ENCODE data around the gene LOXHD1.

The LOXHD1 gene, protein sequence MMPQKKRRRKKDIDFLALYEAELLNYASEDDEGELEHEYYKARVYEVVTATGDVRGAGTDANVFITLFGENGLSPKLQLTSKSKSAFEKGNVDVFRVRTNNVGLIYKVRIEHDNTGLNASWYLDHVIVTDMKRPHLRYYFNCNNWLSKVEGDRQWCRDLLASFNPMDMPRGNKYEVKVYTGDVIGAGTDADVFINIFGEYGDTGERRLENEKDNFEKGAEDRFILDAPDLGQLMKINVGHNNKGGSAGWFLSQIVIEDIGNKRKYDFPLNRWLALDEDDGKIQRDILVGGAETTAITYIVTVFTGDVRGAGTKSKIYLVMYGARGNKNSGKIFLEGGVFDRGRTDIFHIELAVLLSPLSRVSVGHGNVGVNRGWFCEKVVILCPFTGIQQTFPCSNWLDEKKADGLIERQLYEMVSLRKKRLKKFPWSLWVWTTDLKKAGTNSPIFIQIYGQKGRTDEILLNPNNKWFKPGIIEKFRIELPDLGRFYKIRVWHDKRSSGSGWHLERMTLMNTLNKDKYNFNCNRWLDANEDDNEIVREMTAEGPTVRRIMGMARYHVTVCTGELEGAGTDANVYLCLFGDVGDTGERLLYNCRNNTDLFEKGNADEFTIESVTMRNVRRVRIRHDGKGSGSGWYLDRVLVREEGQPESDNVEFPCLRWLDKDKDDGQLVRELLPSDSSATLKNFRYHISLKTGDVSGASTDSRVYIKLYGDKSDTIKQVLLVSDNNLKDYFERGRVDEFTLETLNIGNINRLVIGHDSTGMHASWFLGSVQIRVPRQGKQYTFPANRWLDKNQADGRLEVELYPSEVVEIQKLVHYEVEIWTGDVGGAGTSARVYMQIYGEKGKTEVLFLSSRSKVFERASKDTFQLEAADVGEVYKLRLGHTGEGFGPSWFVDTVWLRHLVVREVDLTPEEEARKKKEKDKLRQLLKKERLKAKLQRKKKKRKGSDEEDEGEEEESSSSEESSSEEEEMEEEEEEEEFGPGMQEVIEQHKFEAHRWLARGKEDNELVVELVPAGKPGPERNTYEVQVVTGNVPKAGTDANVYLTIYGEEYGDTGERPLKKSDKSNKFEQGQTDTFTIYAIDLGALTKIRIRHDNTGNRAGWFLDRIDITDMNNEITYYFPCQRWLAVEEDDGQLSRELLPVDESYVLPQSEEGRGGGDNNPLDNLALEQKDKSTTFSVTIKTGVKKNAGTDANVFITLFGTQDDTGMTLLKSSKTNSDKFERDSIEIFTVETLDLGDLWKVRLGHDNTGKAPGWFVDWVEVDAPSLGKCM (N-terminal part only)

GRCh38 chr18:46657115-46657955, at the start of gene LOXHD1:
Gene LOXHD1 (minus strand): TSS chr18:46657220. CDS start chr18:46657033, 187 bp downstream.
- no peak for DNase-seq

DNA sequence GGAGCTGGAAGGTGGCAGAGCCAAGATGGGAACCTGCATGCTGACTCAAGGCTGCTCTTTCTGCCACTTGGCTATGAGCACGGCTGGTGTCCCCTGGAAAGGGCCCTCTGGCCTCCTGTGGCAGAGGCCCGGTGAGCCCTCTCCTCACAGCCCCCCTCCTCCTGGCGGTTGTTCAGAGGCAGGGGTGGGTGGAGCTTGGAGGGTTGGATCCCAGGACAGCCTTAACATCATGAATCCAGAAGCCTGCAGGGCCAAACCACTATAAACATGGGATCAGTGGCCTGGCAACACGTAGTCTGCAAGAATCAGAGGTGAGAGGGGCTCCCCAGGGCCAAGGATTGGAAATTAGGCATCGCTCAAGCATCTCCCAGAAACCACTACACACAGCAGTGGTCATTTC, 48.5 kb upstream of the LOXHD1 start:
- no peak for DNase-seq

GRCh38 chr18:46704816-46705215, 47.8 kb upstream of the LOXHD1 start:
- DNase-seq: no peak

GRCh38 chr18:46704189-46704588, 47.2 kb upstream of the LOXHD1 start:
- no peak for DNase-seq

- DNase-seq: no peak
These were observed 45.5 kb upstream of the LOXHD1 start for GRCh38 chr18:46702471-46702870.

GRCh38 chr18:46700066-46700824, 43.2 kb upstream of the LOXHD1 start:
- no peak for DNase-seq

DNA sequence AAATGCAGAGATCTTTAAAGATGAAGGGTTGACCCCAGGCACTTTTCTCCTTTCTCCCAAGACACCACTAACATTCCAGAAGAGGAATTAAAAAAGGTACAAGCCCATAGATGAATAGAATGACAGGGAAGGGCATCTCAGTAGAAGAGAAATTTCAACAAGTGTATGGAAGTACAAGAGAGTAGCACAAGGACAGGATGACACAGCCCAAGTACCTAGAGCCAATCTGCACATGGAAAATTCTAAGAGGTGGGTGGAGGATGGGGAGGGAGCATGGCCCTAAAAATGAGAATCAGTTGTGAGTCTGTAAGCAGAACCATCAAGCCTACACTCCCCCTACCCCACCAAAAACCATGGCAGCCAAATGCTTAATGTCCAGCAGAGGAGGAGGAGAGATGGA, 39.7 kb upstream of the LOXHD1 start:
- DNase-seq: no peak

GRCh38 chr18:46696268-46696667, 39.2 kb upstream of the LOXHD1 start:
- no peak for DNase-seq

DNA sequence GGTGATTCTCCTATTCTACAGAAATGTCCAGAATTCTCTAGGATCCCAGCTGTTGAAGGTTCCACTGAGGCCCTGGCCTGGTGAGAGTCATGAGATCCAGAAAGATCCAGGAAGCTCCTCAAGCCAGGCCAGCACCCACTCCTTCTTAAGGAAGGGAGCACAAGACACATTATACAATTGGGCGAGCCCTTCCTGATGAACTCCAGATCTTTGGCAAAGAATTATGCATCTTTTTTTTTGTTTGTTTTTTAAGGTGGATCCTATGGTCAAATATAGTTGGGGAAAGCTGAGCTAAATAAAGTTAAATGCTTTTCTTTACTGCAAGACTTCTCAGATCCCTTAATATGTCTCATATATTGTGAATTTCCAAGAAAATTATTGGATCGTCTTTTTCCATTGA, 37.0 kb upstream of the LOXHD1 start:
- DNase-seq: no peak

DNA sequence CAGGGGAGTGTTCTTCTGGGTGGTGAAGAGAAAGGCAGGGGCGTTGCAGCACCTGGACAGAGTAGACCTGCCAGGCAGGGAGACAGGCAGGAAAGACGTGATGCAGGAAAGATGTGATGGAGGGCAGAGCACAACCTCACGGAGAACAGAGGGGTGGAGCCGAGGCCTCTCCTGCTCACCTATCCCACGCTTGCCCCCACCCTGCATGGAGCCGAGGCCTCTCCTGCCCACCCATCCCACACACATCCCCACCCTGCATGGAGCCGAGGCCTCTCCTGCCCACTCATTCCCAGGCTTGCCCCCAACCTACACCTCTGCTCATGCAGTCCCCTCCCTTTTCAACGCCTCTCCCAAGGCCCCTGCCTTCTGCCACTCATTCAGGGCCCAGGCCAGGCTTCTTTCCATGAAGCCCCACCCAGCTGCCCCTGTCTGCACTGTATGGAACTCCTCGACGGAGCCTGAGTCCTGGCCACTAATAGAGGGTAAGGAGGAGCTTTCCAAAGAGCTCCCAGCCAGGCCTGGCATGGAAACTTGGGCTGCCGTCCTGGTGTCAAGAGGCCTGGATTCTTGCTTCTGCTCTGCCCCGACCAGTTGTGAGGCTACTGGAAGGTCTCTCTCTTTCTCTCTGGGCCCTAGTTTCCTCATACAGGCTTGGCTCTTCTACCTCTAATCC, 32.0 kb upstream of the LOXHD1 start:
- DNase-seq: no peak

- no peak for DNase-seq
These were observed 29.2 kb upstream of the LOXHD1 start for GRCh38 chr18:46686186-46686585.

- DNase-seq: no peak
These were observed 26.2 kb upstream of the LOXHD1 start for GRCh38 chr18:46683252-46683651.

- no peak for DNase-seq
These were observed 24.0 kb upstream of the LOXHD1 start for GRCh38 chr18:46680784-46681695.

GRCh38 chr18:46679846-46680598, 23.0 kb upstream of the LOXHD1 start:
- peak in 1 of 2 experiments; percentile 12 for DNase-seq

- DNase-seq: no peak
These were observed 21.9 kb upstream of the LOXHD1 start for GRCh38 chr18:46678785-46679399.

- DNase-seq: no peak
These were observed 21.0 kb upstream of the LOXHD1 start for GRCh38 chr18:46678041-46678440.

DNA sequence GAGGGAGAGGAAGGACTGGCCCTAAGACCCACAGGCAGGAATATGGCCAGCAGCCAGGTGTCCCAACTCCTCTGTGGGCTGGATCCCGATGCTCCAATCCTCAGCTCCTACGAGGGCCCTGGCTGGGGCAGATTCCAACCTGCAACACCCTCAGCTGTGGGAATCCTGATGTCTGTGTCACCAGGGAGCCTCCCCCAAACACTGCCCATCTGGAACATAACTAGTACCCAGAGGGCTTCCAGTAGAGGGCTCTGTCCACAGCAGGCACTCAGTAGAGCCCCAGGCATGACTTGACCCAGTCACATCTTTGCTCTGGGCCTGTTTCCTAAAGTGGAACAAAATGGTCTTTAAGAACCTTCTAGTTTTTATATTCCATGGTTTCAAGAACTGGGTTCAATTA, 20.6 kb upstream of the LOXHD1 start:
- DNase-seq: peak in 1 of 2 experiments; percentile 23

- peak; percentile 26 to 32 for DNase-seq
These were observed 19.3 kb upstream of the LOXHD1 start for GRCh38 chr18:46676182-46676835.
